ENCODE data around the gene RSKR. TPM values are rescaled to one million over a fixed set of nuclear protein-coding genes. Genes with fewer than 3 reads are reported as not detected.
A peak's percentile ranks its signal among the peaks of the same experiment; 100 is the strongest.

Gene RSKR
- total RNA-seq, 6 experiments from 2014 or later: 1.5 to 7.3 (median 4.2) TPM

DNA sequence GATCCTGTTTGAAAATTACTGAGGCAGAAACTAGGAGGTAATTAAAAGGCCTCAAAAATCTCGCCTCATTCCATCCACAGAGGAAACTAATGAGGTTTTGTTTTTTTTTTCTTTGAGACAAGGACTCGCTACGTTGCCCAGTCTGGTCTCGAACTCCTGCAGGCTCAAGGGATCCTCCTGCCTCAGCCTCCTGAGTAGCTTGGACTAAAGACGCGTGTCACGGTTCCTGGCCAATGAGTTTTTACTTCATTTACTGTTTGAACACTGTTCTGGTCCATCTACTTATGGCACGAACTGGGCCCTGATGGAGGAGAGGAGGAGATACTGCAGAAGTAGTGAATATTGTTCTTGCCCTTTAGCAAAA is 31.6 kb upstream of the RSKR start:
- Histone ChIP-seq H3K27ac (peak overlapping the region; percentile 77 to 90 (median 78)), H3K36me3 (peaks cover 0 to 43% (median 11%) of the 10 kb centered on the region in 4 donors), H3K27me3 (no peaks in the 10 kb centered on the region), H3K4me3 (peak overlapping the region; percentile 73 to 82 (median 73)), H3K4me1 (peaks cover 0 to 39% (median 14%) of the 10 kb centered on the region in 4 donors), H3K9me3 (no peaks in the 10 kb centered on the region)
- ATAC-seq (no peak), DNase-seq (no peak)
- WGBS (ENCODE audit: insufficient coverage, low coverage, low lambda C conversion rate, missing lambda C conversion rate): 20% methylated on average over 8 of the region's 8 CpGs
- TF ChIP-seq, protein P1, sequence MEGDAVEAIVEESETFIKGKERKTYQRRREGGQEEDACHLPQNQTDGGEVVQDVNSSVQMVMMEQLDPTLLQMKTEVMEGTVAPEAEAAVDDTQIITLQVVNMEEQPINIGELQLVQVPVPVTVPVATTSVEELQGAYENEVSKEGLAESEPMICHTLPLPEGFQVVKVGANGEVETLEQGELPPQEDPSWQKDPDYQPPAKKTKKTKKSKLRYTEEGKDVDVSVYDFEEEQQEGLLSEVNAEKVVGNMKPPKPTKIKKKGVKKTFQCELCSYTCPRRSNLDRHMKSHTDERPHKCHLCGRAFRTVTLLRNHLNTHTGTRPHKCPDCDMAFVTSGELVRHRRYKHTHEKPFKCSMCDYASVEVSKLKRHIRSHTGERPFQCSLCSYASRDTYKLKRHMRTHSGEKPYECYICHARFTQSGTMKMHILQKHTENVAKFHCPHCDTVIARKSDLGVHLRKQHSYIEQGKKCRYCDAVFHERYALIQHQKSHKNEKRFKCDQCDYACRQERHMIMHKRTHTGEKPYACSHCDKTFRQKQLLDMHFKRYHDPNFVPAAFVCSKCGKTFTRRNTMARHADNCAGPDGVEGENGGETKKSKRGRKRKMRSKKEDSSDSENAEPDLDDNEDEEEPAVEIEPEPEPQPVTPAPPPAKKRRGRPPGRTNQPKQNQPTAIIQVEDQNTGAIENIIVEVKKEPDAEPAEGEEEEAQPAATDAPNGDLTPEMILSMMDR (IDR thresholded peaks at IDR 0.05): no peak
- TF ChIP-seq POLR2A (IDR thresholded peaks at IDR 0.05): no peak
- intact Hi-C loops (cut with DNase I): no loop called here

DNA sequence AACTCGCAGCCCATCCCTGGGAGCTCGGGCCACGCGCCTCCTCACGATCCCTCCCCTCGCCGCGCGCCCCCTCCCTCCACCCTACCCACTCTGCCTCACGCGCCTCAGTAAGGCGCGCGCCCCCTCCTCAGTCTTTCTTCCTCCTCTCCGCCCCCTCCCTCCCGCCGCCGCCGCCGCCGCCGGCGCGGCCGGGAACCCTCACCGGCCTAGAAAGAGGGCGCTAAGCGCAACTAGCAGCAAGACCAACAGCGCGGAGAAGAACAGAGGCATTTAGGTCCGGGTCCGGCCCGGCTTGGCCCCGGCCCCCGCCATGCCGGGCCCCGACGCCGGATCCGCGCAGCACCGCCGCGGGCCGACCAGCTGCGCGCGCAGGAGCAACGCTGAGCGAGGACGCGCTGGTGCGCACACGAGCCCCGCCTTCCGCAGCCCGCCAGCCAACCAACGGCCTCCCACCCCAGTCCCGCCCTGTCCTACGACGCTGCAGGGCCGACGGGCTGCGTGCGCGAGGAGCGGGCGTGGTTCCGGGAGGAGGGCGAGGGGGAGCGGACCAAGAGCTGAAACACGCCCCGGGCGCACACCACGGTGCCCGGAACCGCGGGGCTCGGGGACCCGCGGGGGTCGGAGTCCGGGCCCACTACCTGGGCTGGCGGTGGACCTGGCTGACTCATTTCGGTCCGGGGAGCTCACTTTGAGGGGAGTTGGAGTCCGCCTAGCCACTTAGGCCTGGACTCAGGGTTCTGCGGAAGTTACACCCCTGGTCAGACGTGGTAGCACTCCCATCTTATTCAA is 31.0 kb upstream of the RSKR start, which contains the start of gene BLTP2:
TSS of gene BLTP2 (minus strand) at position 372 of the 789 bp plus-strand sequence. CDS start at position 270, 102 bp downstream.
- Histone ChIP-seq H3K9me3 (no peaks in the 10 kb centered on the region), H3K36me3 (peaks cover 0 to 48% (median 13%) of the 10 kb centered on the region in 4 donors), H3K27ac (peak within 1 kb of the TSS; percentile 77 to 90 (median 78)), H3K4me3 (peak within 1 kb of the TSS; percentile 73 to 82 (median 73)), H3K4me1 (peaks cover 0 to 39% (median 14%) of the 10 kb centered on the region in 4 donors), H3K27me3 (no peaks in the 10 kb centered on the region)
- TF ChIP-seq, protein P1 (IDR thresholded peaks at IDR 0.05): no peak
- peak; percentile 89 for TF ChIP-seq POLR2A (IDR thresholded peaks at IDR 0.05)
- intact Hi-C loops (cut with DNase I): no loop called here
- ATAC-seq: peak; percentile 92 to 98 (median 96)
- 0% methylated on average over 32 of the region's 89 CpGs for WGBS (ENCODE audit: insufficient coverage, low coverage, low lambda C conversion rate, missing lambda C conversion rate)
- DNase-seq: peak; percentile 98

DNA sequence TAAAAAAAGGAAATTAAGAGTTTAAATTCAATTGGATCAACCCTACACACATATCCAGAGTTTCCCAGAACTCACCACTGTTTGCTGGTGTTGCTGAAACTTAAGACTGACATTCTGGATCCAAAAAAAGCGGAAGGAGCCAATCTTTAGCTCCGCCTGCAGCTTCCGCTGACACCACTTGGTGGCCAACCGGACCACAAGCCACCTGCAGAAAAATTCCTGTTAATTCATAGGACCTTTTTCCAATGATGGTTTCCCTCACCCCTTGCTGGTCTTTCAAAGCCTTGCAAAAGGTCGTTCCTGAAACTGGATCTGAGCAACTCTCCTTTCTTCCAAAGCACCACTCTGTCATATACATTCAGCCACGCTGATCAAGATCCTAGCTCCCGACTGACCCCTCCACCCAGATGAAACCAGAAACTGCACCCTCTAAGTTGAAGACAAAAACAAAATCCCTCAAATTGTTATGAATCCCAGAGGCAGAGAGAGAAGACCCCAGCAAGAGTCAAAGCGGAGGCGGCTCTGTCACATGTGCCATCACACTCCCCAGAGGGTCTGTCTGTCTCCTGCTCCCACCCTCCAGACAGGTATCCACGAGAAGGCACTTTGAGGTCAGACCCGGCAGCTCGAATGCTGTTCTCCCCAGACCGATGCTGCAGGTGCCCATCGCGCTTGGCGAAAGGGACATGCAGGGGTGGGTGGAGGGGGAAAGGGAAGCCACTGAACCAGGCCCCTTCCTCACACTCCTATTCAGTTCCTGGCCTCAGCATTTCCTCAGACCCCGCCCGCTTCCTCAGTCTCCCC is 30.2 kb upstream of the RSKR start:
- H3K9me3 ChIP-seq: no peaks in the 10 kb centered on the region
- no peaks in the 10 kb centered on the region for H3K27me3 ChIP-seq
- peaks cover 0 to 39% (median 14%) of the 10 kb centered on the region in 4 donors for H3K4me1 ChIP-seq
- H3K4me3 ChIP-seq: peak overlapping the region; percentile 73 to 82 (median 73)
- H3K27ac ChIP-seq: peak overlapping the region; percentile 51 to 90 (median 78)
- ATAC-seq (peak; percentile 10 to 40 (median 30)), DNase-seq (peak; percentile 49 to 70 (median 66))
- intact Hi-C loops (cut with DNase I): no loop called here
- peaks cover 0 to 56% (median 17%) of the 10 kb centered on the region in 4 donors for H3K36me3 ChIP-seq
- whole genome bisulfite sequencing (ENCODE audit: insufficient coverage, low coverage, low lambda C conversion rate, missing lambda C conversion rate): 0% methylated on average over 12 of the region's 18 CpGs
- TF ChIP-seq POLR2A (IDR thresholded peaks at IDR 0.05): no peak
- TF ChIP-seq, protein P1 (IDR thresholded peaks at IDR 0.05): peak; percentile 52 to 68 (median 54)

DNA sequence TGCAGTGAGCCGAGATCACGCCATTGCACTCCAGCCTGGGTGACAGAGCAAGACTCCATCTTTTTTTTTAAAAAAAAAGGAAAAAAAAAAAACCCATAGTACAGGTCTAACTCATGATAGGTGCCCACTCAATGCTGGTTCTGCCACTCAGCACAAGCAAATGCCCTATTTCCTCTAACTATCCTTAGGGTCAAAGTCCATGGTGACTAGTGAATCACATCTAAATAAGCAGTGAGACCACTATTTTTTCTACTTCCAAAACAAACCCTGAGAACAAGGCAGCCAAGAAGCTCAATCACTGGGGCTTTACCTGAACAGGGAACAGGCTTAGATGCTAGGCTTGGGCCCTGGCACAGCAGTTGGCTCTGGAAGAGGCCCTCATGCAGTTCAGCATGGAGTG is 27.6 kb upstream of the RSKR start:
- H3K36me3 ChIP-seq: peaks cover 8 to 69% (median 32%) of the 10 kb centered on the region in 4 donors
- peaks cover 0 to 32% (median 10%) of the 10 kb centered on the region in 4 donors for H3K4me1 ChIP-seq
- H3K9me3 ChIP-seq: no peaks in the 10 kb centered on the region
- H3K4me3 ChIP-seq: no peak overlapping the region
- no peak overlapping the region for H3K27ac ChIP-seq
- ATAC-seq (peak in 1 of 4 donors; percentile 5), DNase-seq (no peak)
- intact Hi-C loops (cut with DNase I): no loop called here
- TF ChIP-seq, protein P1 (IDR thresholded peaks at IDR 0.05): no peak
- no peak for TF ChIP-seq POLR2A (IDR thresholded peaks at IDR 0.05)
- H3K27me3 ChIP-seq: no peaks in the 10 kb centered on the region
- WGBS (ENCODE audit: insufficient coverage, low coverage, low lambda C conversion rate, missing lambda C conversion rate): no CpG with 5 or more reads among the region's 2 CpGs
